ENCODE results near the gene KCNMB2.

The KCNMB2 gene

DNA sequence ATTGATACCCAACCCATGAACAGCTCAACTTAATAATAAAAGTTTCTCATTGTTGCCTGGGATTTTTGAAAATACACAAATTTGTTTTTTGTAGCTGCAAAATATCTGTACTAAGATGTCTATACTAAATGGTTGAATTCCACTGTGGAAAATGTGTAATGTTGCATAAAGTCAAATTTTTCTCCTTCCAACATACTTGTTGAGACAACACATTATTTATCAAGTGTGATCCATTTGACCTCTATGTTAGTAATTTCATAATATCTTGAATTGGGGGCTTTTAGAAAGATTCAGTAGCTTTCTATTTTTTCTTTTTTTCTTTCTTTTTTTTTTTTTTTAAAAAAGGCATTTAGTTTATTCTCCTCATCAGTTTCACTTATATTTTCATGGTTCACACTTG is 88.0 kb downstream of the KCNMB2 start:
- Mint-ChIP-seq H3K27ac (no peak overlapping the region), H3K4me3 (no peak overlapping the region), H3K36me3 (ENCODE audit: low read depth) (no peaks in the 10 kb centered on the region), H3K9me3 (peaks cover 16% of the 10 kb centered on the region), H3K4me1 (ENCODE audit: low read depth) (no peaks in the 10 kb centered on the region), H3K27me3 (no peaks in the 10 kb centered on the region)
- intact Hi-C loops (cut with micrococcal nuclease) = no loop called here

DNA sequence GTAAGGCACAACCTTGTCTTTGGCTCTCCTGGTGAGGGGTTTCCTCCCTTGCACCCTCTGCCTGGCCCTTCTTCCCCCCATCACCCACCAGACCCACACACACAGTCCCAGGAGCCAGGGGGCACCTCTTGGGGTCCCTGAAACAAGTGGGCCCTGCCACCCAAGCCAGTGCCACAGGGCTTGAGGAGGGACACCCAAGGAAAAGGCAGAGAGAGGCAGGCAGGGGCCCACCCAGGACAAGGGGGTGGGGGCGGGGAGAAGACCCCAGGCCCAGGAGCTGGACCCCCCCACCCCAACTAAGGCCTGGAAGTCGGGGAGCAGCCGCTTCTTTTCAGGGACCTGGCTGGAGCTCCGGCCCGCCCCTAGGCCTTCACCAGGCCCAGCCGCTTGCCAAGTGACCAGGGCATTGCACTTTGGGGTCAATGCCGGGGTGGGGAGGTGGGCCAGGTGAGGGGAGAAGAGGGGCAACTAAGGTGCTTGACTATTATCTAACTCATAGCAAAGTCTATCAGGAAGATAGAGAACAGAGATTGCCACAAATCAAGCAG is 88.9 kb downstream of the KCNMB2 start:
- intact Hi-C loops (cut with micrococcal nuclease) = no loop called here
- Mint-ChIP-seq H3K27me3 (no peaks in the 10 kb centered on the region), H3K36me3 (ENCODE audit: low read depth) (no peaks in the 10 kb centered on the region), H3K4me3 (no peak overlapping the region), H3K9me3 (peaks cover 25% of the 10 kb centered on the region), H3K27ac (no peak overlapping the region), H3K4me1 (ENCODE audit: low read depth) (no peaks in the 10 kb centered on the region)

DNA sequence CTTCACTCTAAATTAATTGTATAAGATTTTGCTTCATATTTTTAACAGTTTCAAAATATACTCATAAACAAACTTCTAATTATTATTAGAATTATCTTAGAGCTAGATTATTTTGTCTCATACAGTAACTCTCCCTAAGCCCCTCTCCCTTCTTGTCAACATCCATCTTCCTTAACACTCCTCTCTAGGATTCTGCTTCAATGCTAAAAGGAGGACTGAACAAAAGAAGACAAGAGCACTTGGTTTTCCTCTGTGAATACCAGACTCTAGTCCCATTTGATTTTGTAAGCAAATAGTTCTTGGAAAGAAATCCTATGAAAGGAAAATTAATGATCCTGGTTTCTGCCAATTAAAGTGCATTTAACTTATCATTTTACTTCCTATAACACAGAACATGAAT is 91.8 kb downstream of the KCNMB2 start:
- no peaks in the 10 kb centered on the region for H3K4me1 Mint-ChIP-seq (ENCODE audit: low read depth)
- no peak overlapping the region for H3K27ac Mint-ChIP-seq
- H3K27me3 Mint-ChIP-seq = no peaks in the 10 kb centered on the region
- peaks cover 41% of the 10 kb centered on the region for H3K9me3 Mint-ChIP-seq
- no peak overlapping the region for H3K4me3 Mint-ChIP-seq
- H3K36me3 Mint-ChIP-seq (ENCODE audit: low read depth) = no peaks in the 10 kb centered on the region
- intact Hi-C loops (cut with micrococcal nuclease) = no loop called here

DNA sequence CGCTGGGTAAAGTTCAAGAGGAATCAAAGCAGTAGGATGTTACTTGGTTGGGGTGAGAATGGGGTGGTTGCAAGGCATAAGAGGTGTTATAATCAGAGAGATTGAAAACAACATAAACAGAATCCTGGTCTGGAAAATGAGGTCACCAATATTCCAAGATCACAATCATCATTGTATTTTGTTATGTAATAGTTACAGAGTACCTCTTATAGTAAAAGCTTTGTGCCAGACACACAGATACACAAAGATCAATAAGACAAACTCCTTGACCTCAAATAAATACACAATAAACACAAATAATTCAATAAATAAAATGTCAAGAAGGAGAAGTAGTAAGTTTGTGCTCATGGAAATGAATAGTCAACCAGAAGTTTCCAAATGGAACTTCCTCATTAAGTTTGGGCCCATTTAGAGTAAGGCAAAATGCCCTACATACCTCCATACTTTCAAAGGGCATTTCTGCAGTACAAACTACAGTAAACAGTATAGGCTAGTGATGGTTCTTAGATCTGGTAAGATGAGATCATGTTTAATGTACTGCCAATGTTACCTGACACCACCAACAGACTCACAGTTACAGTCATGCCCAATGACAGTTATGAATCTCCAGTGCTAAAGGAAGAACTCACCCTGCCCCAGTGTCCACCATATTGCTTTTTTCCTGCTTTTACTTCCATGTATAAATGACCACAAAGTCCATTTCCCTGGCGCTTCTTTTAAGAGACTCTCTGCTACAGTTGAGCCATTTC is 93.4 kb downstream of the KCNMB2 start:
- intact Hi-C loops (cut with micrococcal nuclease) = no loop called here
- Mint-ChIP-seq H3K27me3 (no peaks in the 10 kb centered on the region), H3K4me3 (no peak overlapping the region), H3K36me3 (ENCODE audit: low read depth) (no peaks in the 10 kb centered on the region), H3K4me1 (ENCODE audit: low read depth) (no peaks in the 10 kb centered on the region), H3K27ac (no peak overlapping the region), H3K9me3 (peaks cover 52% of the 10 kb centered on the region)

DNA sequence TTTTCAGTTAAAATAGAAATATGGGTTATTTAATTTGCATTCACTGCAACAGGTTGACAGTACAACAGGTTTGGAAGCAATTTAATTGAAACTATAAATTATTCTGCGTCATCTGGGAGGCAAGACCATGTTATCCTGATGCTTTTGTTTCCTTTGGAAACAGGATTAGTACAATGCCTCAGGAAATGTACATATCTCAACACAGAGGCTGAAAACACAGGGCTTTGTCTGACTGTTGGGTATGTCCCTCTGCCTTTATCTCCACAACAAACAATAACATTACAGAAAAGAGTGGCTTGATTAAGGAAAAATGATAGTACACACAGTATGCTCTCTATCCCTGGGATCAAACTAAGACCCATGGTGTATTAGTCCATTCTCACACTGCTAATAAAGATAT is 95.7 kb downstream of the KCNMB2 start:
- H3K36me3 Mint-ChIP-seq (ENCODE audit: low read depth) = no peaks in the 10 kb centered on the region
- intact Hi-C loops (cut with micrococcal nuclease) = no loop called here
- H3K27me3 Mint-ChIP-seq = no peaks in the 10 kb centered on the region
- H3K4me1 Mint-ChIP-seq (ENCODE audit: low read depth) = no peaks in the 10 kb centered on the region
- peaks cover 57% of the 10 kb centered on the region for H3K9me3 Mint-ChIP-seq
- H3K4me3 Mint-ChIP-seq = no peak overlapping the region
- no peak overlapping the region for H3K27ac Mint-ChIP-seq

DNA sequence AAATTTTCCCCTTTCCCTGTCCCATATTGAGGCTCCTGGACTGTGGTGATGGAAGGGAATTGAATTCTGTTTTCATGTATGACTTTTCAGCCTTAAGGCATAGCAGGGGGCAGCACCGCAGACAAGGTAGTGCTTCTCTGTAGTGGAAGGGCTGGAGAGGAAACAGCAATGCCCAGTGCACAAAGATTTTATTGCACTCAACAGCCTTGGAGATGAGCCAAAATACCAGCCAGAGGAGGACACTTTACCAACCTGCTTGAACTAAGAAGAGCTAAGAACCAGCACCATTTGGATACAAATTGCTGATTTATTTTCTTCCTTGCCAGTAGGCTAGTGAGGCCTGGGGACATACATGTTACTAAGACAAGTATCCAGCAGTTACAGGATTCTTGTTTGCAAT is 98.7 kb downstream of the KCNMB2 start:
- Mint-ChIP-seq H3K4me3 (no peak overlapping the region), H3K4me1 (ENCODE audit: low read depth) (no peaks in the 10 kb centered on the region), H3K36me3 (ENCODE audit: low read depth) (no peaks in the 10 kb centered on the region), H3K27ac (no peak overlapping the region), H3K9me3 (peaks cover 46% of the 10 kb centered on the region), H3K27me3 (no peaks in the 10 kb centered on the region)
- intact Hi-C loops (cut with micrococcal nuclease) = no loop called here

DNA sequence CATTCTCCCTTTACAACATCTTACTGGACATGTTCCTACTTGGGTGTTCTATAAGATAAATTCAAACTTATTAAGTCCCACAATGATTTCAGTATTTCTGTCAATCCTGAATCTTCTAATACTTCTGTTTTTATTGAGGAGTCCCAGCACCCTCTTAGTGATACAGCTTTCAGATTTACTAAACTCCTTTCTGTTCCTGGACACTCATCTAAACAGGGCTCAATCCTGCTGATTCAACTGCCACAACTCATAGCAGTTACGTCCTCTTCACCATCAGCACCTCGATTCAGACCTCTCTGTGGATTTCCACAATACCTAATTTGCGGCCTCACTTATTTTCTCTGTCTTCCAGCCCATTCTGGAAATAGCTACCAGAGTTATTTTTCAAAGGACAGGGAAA is 101.6 kb downstream of the KCNMB2 start:
- no peaks in the 10 kb centered on the region for H3K27me3 Mint-ChIP-seq
- no peak overlapping the region for H3K27ac Mint-ChIP-seq
- no peaks in the 10 kb centered on the region for H3K4me1 Mint-ChIP-seq (ENCODE audit: low read depth)
- H3K36me3 Mint-ChIP-seq (ENCODE audit: low read depth) = no peaks in the 10 kb centered on the region
- intact Hi-C loops (cut with micrococcal nuclease) = no loop called here
- peaks cover 27% of the 10 kb centered on the region for H3K9me3 Mint-ChIP-seq
- no peak overlapping the region for H3K4me3 Mint-ChIP-seq

DNA sequence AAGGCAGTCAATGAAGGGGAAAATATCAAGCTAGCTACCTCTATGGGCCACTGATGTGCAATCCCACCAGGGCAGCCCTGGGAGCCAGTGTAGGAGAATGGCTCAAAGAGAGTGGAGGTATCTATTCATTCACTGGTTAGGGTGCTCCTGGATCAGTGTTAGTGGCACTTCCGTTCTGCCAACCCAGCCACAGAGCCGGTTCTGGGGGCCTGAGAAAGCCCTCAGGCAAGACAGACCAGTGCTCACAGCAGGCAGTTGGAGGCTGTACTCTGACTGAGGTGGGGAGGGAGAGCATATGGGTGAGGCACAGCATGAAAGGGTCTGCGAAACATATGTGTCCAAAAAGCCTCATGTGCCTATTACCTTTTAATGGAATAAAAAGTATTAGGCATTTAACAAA is 109.3 kb downstream of the KCNMB2 start:
- Mint-ChIP-seq H3K4me3 (no peak overlapping the region), H3K36me3 (ENCODE audit: low read depth) (no peaks in the 10 kb centered on the region), H3K4me1 (ENCODE audit: low read depth) (no peaks in the 10 kb centered on the region), H3K27ac (no peak overlapping the region), H3K27me3 (no peaks in the 10 kb centered on the region), H3K9me3 (peaks cover 23% of the 10 kb centered on the region)
- intact Hi-C loops (cut with micrococcal nuclease) = no loop called here

DNA sequence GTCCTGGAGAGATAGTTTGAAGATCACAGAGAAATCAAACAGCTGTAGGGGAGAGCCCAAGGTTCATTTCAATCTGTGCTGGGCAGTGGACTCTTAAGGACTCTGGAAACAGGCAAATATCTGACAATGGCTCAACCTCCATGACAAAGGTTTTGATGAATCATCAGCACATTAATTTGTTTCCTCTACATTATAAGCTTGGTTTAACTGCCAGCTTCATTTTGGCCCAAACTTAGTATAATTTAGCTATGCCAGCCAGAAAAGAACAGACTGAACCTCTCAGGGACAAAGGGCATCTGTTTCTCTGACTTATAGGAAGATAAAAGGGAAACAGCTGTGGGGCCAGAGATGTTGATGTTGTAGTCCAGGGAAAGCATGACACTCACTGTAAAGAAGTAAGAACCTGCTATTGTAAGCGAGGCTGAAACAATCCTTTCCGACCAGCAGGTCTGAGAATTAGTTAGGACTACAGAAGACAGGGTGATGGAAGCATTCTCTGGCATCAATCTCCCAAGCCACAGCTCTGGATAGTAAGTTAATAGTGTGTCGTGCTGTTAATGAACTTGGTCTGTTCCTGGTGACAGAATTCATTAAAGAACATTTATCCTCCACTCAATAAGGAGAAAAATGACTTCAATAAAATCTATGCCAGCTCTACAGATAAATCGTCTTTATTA is 110.1 kb downstream of the KCNMB2 start:
- Mint-ChIP-seq H3K27ac (no peak overlapping the region), H3K4me1 (ENCODE audit: low read depth) (no peaks in the 10 kb centered on the region), H3K27me3 (no peaks in the 10 kb centered on the region), H3K9me3 (peaks cover 30% of the 10 kb centered on the region), H3K4me3 (no peak overlapping the region), H3K36me3 (ENCODE audit: low read depth) (no peaks in the 10 kb centered on the region)
- intact Hi-C loops (cut with micrococcal nuclease) = no loop called here

DNA sequence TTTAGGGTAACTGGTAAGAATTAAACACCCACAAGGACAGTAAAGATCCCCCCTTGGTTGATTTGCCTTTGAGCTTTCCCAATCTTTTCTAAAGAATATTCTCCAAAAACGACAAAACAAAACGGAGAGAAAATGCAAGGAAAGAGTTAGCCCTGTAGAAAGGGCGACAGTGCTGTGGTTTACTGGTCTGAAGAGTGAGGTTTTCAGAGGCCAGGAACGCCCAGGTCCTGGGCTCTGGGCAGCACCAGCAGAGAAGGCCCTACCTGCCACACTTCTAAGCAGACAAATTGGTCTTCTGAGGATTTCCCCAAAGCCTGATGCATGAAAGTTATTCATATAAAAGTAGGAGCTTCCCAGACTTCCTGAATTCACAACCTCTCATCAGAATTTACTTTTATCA is 119.3 kb downstream of the KCNMB2 start:
- Mint-ChIP-seq H3K27me3 (no peaks in the 10 kb centered on the region), H3K4me1 (ENCODE audit: low read depth) (no peaks in the 10 kb centered on the region)

DNA sequence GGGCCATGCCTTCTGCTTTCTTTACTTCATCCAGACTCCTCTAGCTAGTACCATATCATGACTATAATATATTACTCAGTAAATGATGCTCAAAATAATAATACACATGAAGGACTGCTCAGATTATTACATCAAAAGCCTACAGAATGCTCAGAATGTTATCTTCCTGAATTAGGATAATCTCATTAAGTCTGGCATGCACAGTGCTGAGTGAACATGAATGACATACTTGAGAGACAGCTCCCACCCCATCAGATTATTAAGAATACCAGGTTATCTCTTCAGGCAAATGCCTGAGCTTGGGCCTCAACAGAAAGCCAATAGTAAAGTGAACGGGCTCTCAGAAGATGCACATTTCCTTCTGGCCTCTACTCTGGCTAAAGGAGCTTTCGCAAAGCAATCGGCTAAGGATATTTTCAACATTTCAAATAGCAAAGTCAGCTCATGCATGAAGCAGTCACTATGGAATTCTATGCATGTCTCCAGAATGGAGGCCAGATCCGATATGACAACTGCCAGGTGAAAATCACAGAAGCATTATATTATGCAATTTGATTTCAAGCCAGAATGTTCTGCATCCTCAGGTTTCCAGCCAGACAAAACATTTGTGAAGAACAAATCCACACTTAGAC is 122.6 kb downstream of the KCNMB2 start:
- no peaks in the 10 kb centered on the region for H3K27me3 Mint-ChIP-seq
- no peaks in the 10 kb centered on the region for H3K4me1 Mint-ChIP-seq (ENCODE audit: low read depth)
- intact Hi-C loops (cut with micrococcal nuclease) = no loop called here
- H3K4me3 Mint-ChIP-seq = no peak overlapping the region
- H3K36me3 Mint-ChIP-seq (ENCODE audit: low read depth) = no peaks in the 10 kb centered on the region
- no peak overlapping the region for H3K27ac Mint-ChIP-seq
- H3K9me3 Mint-ChIP-seq = peaks cover 12% of the 10 kb centered on the region

More for the DNA sequence above, 119.3 kb downstream of the KCNMB2 start:
- no peaks in the 10 kb centered on the region for H3K36me3 Mint-ChIP-seq (ENCODE audit: low read depth)
- no peak overlapping the region for H3K27ac Mint-ChIP-seq
- H3K9me3 Mint-ChIP-seq = peaks cover 20% of the 10 kb centered on the region
- intact Hi-C loops (cut with micrococcal nuclease) = no loop called here
- H3K4me3 Mint-ChIP-seq = no peak overlapping the region

DNA sequence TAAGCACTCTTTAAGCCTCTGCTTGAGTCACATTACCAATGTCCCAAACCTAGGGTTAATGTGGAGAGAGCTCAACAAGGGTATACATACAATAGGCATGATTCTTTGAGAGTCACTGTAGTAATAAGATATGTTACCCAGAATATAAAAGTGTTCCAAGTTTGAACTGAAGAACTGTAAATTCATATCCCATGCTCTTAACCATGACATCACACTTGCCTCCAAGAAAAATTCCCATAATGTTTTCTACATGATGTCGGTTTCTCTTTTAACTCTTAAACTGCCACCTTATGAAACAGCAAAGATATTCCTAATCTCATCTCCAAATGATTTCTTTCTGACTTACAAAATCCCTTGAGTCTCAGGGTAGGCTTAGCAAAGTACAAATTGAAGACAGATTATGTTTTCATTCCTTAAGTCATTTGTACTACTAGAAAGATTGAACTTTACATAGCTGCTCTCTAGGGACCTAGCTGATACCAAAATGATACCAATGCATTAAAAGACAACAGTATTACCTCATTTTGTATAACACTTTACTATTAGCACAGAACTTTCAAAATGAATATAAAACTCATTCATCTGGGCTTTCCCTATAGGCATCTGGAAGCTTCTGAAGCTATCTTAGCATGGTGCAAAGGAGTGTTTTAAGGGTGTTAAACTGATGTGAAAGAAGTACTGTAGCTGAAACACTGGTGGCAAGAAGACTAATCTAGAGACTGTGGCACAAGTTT is 127.1 kb downstream of the KCNMB2 start:
- peaks cover under 1% of the 10 kb centered on the region for H3K9me3 Mint-ChIP-seq
- no peak overlapping the region for H3K4me3 Mint-ChIP-seq
- H3K27me3 Mint-ChIP-seq = no peaks in the 10 kb centered on the region
- intact Hi-C loops (cut with micrococcal nuclease) = no loop called here
- H3K36me3 Mint-ChIP-seq (ENCODE audit: low read depth) = no peaks in the 10 kb centered on the region
- no peaks in the 10 kb centered on the region for H3K4me1 Mint-ChIP-seq (ENCODE audit: low read depth)
- no peak overlapping the region for H3K27ac Mint-ChIP-seq

DNA sequence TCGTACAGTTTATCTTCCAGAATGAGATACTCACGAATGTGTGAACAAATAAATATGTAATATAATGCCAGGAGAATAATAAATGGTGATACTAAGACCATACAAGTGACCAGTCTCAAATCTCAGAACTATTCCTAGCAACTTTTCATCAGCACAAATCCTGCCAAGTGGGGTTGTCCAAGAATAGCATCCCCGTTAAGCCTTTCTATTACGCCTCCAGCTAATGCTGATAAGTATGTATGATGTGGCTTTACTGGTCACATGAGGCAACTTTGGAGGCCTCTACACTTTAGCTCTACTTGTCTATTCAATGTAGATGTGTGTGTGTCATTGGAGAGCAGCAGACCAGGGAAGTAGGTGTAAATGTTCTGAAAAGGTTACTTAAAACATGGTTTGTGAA is 129.5 kb downstream of the KCNMB2 start:
- intact Hi-C loops (cut with micrococcal nuclease) = no loop called here
- Mint-ChIP-seq H3K4me1 (ENCODE audit: low read depth) (no peaks in the 10 kb centered on the region), H3K4me3 (no peak overlapping the region), H3K9me3 (no peaks in the 10 kb centered on the region), H3K36me3 (ENCODE audit: low read depth) (no peaks in the 10 kb centered on the region), H3K27ac (no peak overlapping the region), H3K27me3 (no peaks in the 10 kb centered on the region)

All from dendritic cell treated with granulocyte-macrophage colony-stimulating factor and Interleukin-4, amounts not matched to agents 40 ng/mL and 50 ng/mL, for 4 days (primary cell).